ENCODE results near the gene PDE11A.
"Not testable (repeated sequence)": the region's sequence is repeated elsewhere in the genome, so short reads cannot be mapped to it uniquely, and the experiment has no call there.

The PDE11A gene

GRCh38 chr2:178044836-178045235 is 27.7 kb downstream of the PDE11A start:
- Histone ChIP-seq H3K9ac (ENCODE audit: low read length) (no peak overlapping the region), H3K4me1 (ENCODE audit: insufficient read depth, low read length) (no peaks in the 10 kb centered on the region), H3K27me3 (ENCODE audit: control insufficient read depth in 1 of 2, insufficient read depth in 2 of 2, low read length in 2 of 2) (no peaks in the 10 kb centered on the region), H3K36me3 (ENCODE audit: insufficient read depth, low read length) (no peaks in the 10 kb centered on the region), H3K4me3 (ENCODE audit: low read depth in 1 of 2, low read length in 2 of 2) (no peak overlapping the region), H3K9me3 (ENCODE audit: low read length) (no peaks in the 10 kb centered on the region), H3K27ac (ENCODE audit: low read depth, low read length) (no peak overlapping the region)

- no peaks in the 10 kb centered on the region for H3K36me3 ChIP-seq (ENCODE audit: insufficient read depth, low read length)
- H3K9ac ChIP-seq (ENCODE audit: low read length) = no peak overlapping the region
- no peak overlapping the region for H3K27ac ChIP-seq (ENCODE audit: low read depth, low read length)
- no peaks in the 10 kb centered on the region for H3K27me3 ChIP-seq (ENCODE audit: control insufficient read depth in 1 of 2, insufficient read depth in 2 of 2, low read length in 2 of 2)
- no peaks in the 10 kb centered on the region for H3K4me1 ChIP-seq (ENCODE audit: insufficient read depth, low read length)
- H3K4me3 ChIP-seq (ENCODE audit: low read depth in 1 of 2, low read length in 2 of 2) = no peak overlapping the region
- H3K9me3 ChIP-seq (ENCODE audit: low read length) = no peaks in the 10 kb centered on the region
Measured at GRCh38 chr2:178043266-178043665, 29.3 kb downstream of the PDE11A start.

GRCh38 chr2:178033583-178033982 is 39.0 kb downstream of the PDE11A start:
- not testable (repeated sequence) for H3K27ac ChIP-seq (ENCODE audit: low read depth, low read length); H3K27me3 ChIP-seq (ENCODE audit: control insufficient read depth in 1 of 2, insufficient read depth in 2 of 2, low read length in 2 of 2); H3K9me3 ChIP-seq (ENCODE audit: low read length); H3K36me3 ChIP-seq (ENCODE audit: insufficient read depth, low read length); H3K9ac ChIP-seq (ENCODE audit: low read length); H3K4me3 ChIP-seq (ENCODE audit: low read depth in 1 of 2, low read length in 2 of 2); H3K4me1 ChIP-seq (ENCODE audit: insufficient read depth, low read length)

GRCh38 chr2:178029342-178029741 is 43.2 kb downstream of the PDE11A start:
- Histone ChIP-seq H3K27ac (ENCODE audit: low read depth, low read length) (no peak overlapping the region), H3K4me3 (ENCODE audit: low read depth in 1 of 2, low read length in 2 of 2) (no peak overlapping the region), H3K9me3 (ENCODE audit: low read length) (no peaks in the 10 kb centered on the region), H3K4me1 (ENCODE audit: insufficient read depth, low read length) (no peaks in the 10 kb centered on the region), H3K36me3 (ENCODE audit: insufficient read depth, low read length) (no peaks in the 10 kb centered on the region), H3K27me3 (ENCODE audit: control insufficient read depth in 1 of 2, insufficient read depth in 2 of 2, low read length in 2 of 2) (no peaks in the 10 kb centered on the region), H3K9ac (ENCODE audit: low read length) (no peak overlapping the region)

GRCh38 chr2:178025551-178026185 is 46.9 kb downstream of the PDE11A start:
- no peaks in the 10 kb centered on the region for H3K36me3 ChIP-seq (ENCODE audit: insufficient read depth, low read length)
- H3K27ac ChIP-seq (ENCODE audit: low read depth, low read length) = no peak overlapping the region
- H3K9me3 ChIP-seq (ENCODE audit: low read length) = no peaks in the 10 kb centered on the region
- H3K27me3 ChIP-seq (ENCODE audit: control insufficient read depth in 1 of 2, insufficient read depth in 2 of 2, low read length in 2 of 2) = no peaks in the 10 kb centered on the region
- no peaks in the 10 kb centered on the region for H3K4me1 ChIP-seq (ENCODE audit: insufficient read depth, low read length)
- H3K9ac ChIP-seq (ENCODE audit: low read length) = no peak overlapping the region
- no peak overlapping the region for H3K4me3 ChIP-seq (ENCODE audit: low read depth in 1 of 2, low read length in 2 of 2)

- Histone ChIP-seq H3K4me1 (ENCODE audit: insufficient read depth, low read length) (no peaks in the 10 kb centered on the region), H3K27me3 (ENCODE audit: control insufficient read depth in 1 of 2, insufficient read depth in 2 of 2, low read length in 2 of 2) (no peaks in the 10 kb centered on the region), H3K4me3 (ENCODE audit: low read depth in 1 of 2, low read length in 2 of 2) (no peak overlapping the region), H3K27ac (ENCODE audit: low read depth, low read length) (no peak overlapping the region), H3K9me3 (ENCODE audit: low read length) (no peaks in the 10 kb centered on the region), H3K9ac (ENCODE audit: low read length) (no peak overlapping the region), H3K36me3 (ENCODE audit: insufficient read depth, low read length) (no peaks in the 10 kb centered on the region)
Measured at GRCh38 chr2:178018141-178018540, 54.4 kb downstream of the PDE11A start.

GRCh38 chr2:178016612-178017011 is 56.0 kb downstream of the PDE11A start:
- H3K4me1 ChIP-seq (ENCODE audit: insufficient read depth, low read length) = no peaks in the 10 kb centered on the region
- H3K9me3 ChIP-seq (ENCODE audit: low read length) = no peaks in the 10 kb centered on the region
- H3K27me3 ChIP-seq (ENCODE audit: control insufficient read depth in 1 of 2, insufficient read depth in 2 of 2, low read length in 2 of 2) = no peaks in the 10 kb centered on the region
- H3K9ac ChIP-seq (ENCODE audit: low read length) = no peak overlapping the region
- no peak overlapping the region for H3K4me3 ChIP-seq (ENCODE audit: low read depth in 1 of 2, low read length in 2 of 2)
- no peaks in the 10 kb centered on the region for H3K36me3 ChIP-seq (ENCODE audit: insufficient read depth, low read length)
- H3K27ac ChIP-seq (ENCODE audit: low read depth, low read length) = no peak overlapping the region

GRCh38 chr2:178012639-178013038 is 59.9 kb downstream of the PDE11A start:
- no peaks in the 10 kb centered on the region for H3K4me1 ChIP-seq (ENCODE audit: insufficient read depth, low read length)
- no peak overlapping the region for H3K4me3 ChIP-seq (ENCODE audit: low read depth in 1 of 2, low read length in 2 of 2)
- H3K9me3 ChIP-seq (ENCODE audit: low read length) = no peaks in the 10 kb centered on the region
- H3K9ac ChIP-seq (ENCODE audit: low read length) = no peak overlapping the region
- no peaks in the 10 kb centered on the region for H3K27me3 ChIP-seq (ENCODE audit: control insufficient read depth in 1 of 2, insufficient read depth in 2 of 2, low read length in 2 of 2)
- H3K27ac ChIP-seq (ENCODE audit: low read depth, low read length) = no peak overlapping the region
- H3K36me3 ChIP-seq (ENCODE audit: insufficient read depth, low read length) = no peaks in the 10 kb centered on the region

GRCh38 chr2:178009813-178010212 is 62.8 kb downstream of the PDE11A start:
- H3K36me3 ChIP-seq (ENCODE audit: insufficient read depth, low read length) = no peaks in the 10 kb centered on the region
- no peak overlapping the region for H3K9ac ChIP-seq (ENCODE audit: low read length)
- no peaks in the 10 kb centered on the region for H3K9me3 ChIP-seq (ENCODE audit: low read length)
- H3K4me1 ChIP-seq (ENCODE audit: insufficient read depth, low read length) = no peaks in the 10 kb centered on the region
- H3K27ac ChIP-seq (ENCODE audit: low read depth, low read length) = no peak overlapping the region
- no peaks in the 10 kb centered on the region for H3K27me3 ChIP-seq (ENCODE audit: control insufficient read depth in 1 of 2, insufficient read depth in 2 of 2, low read length in 2 of 2)
- no peak overlapping the region for H3K4me3 ChIP-seq (ENCODE audit: low read depth in 1 of 2, low read length in 2 of 2)

- no peak overlapping the region for H3K9ac ChIP-seq (ENCODE audit: low read length)
- H3K4me3 ChIP-seq (ENCODE audit: low read depth in 1 of 2, low read length in 2 of 2) = no peak overlapping the region
- no peaks in the 10 kb centered on the region for H3K9me3 ChIP-seq (ENCODE audit: low read length)
- H3K27ac ChIP-seq (ENCODE audit: low read depth, low read length) = no peak overlapping the region
- no peaks in the 10 kb centered on the region for H3K4me1 ChIP-seq (ENCODE audit: insufficient read depth, low read length)
- H3K36me3 ChIP-seq (ENCODE audit: insufficient read depth, low read length) = no peaks in the 10 kb centered on the region
- no peaks in the 10 kb centered on the region for H3K27me3 ChIP-seq (ENCODE audit: control insufficient read depth in 1 of 2, insufficient read depth in 2 of 2, low read length in 2 of 2)
Measured at GRCh38 chr2:178008636-178009289, 63.8 kb downstream of the PDE11A start.

- Histone ChIP-seq H3K9me3 (ENCODE audit: low read length) (no peaks in the 10 kb centered on the region), H3K4me3 (ENCODE audit: low read depth in 1 of 2, low read length in 2 of 2) (no peak overlapping the region), H3K27me3 (ENCODE audit: control insufficient read depth in 1 of 2, insufficient read depth in 2 of 2, low read length in 2 of 2) (no peaks in the 10 kb centered on the region), H3K27ac (ENCODE audit: low read depth, low read length) (no peak overlapping the region), H3K9ac (ENCODE audit: low read length) (no peak overlapping the region), H3K4me1 (ENCODE audit: insufficient read depth, low read length) (no peaks in the 10 kb centered on the region), H3K36me3 (ENCODE audit: insufficient read depth, low read length) (no peaks in the 10 kb centered on the region)
Measured at GRCh38 chr2:178006710-178007109, 65.9 kb downstream of the PDE11A start.

GRCh38 chr2:178005756-178006155 is 66.8 kb downstream of the PDE11A start:
- Histone ChIP-seq H3K36me3 (ENCODE audit: insufficient read depth, low read length) (no peaks in the 10 kb centered on the region), H3K9me3 (ENCODE audit: low read length) (no peaks in the 10 kb centered on the region), H3K9ac (ENCODE audit: low read length) (no peak overlapping the region), H3K4me1 (ENCODE audit: insufficient read depth, low read length) (no peaks in the 10 kb centered on the region), H3K4me3 (ENCODE audit: low read depth in 1 of 2, low read length in 2 of 2) (no peak overlapping the region), H3K27me3 (ENCODE audit: control insufficient read depth in 1 of 2, insufficient read depth in 2 of 2, low read length in 2 of 2) (no peaks in the 10 kb centered on the region), H3K27ac (ENCODE audit: low read depth, low read length) (no peak overlapping the region)

Measured in muscle layer of colon (tissue), 2 donors.